ENCODE measurements around the gene SETD5. TPM values are rescaled to one million over a fixed set of nuclear protein-coding genes. Genes with fewer than 3 reads are reported as not detected.

The SETD5 gene
- total and polyA plus RNA-seq, 12 donors, result 10.8 to 64.7 (median 55.6) TPM

DNA sequence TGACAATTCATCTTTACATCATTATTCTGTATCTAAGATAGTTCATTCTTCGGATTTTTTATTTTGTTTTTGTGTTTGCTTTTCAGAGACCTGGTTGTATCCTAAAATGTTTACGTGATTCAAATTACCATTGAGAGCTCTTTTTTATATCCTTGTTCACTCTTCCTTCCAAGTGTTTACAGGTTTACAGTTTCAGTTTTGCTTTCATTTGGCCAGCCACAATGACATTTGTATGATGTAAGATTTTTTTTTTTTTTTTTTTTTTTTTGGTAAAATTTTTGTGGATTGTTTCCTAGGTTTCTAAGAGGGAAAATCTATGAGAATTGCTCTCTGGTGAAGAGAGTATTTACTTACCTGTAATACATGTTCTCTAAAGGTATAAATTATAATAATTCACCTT, 55.0 kb downstream of the SETD5 start:
- TF ChIP-seq, protein P1, sequence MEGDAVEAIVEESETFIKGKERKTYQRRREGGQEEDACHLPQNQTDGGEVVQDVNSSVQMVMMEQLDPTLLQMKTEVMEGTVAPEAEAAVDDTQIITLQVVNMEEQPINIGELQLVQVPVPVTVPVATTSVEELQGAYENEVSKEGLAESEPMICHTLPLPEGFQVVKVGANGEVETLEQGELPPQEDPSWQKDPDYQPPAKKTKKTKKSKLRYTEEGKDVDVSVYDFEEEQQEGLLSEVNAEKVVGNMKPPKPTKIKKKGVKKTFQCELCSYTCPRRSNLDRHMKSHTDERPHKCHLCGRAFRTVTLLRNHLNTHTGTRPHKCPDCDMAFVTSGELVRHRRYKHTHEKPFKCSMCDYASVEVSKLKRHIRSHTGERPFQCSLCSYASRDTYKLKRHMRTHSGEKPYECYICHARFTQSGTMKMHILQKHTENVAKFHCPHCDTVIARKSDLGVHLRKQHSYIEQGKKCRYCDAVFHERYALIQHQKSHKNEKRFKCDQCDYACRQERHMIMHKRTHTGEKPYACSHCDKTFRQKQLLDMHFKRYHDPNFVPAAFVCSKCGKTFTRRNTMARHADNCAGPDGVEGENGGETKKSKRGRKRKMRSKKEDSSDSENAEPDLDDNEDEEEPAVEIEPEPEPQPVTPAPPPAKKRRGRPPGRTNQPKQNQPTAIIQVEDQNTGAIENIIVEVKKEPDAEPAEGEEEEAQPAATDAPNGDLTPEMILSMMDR (IDR thresholded peaks at IDR 0.05), result no peak
- ATAC-seq, result no peak
- Histone ChIP-seq H3K4me1 (peaks cover 0 to 15% (median 0%) of the 10 kb centered on the region in 9 donors), H3K9me3 (no peaks in the 10 kb centered on the region), H3K27me3 (no peaks in the 10 kb centered on the region), H3K4me3 (no peak overlapping the region), H3K36me3 (peaks cover 0 to 100% (median 70%) of the 10 kb centered on the region in 9 donors), H3K27ac (peak overlapping the region in 1 of 10 donors; percentile 27)
- intact Hi-C loops (cut with DNase I), result loop anchor here in 1 of 10 donors (5.0 kb wide), 1 partner anchor 70 kb away; no protein-coding TSS in a partner anchor
- 71 to 89% methylated on average over 2 of the region's 2 CpGs for WGBS, 2 donors
- DNase-seq, result no peak

DNA sequence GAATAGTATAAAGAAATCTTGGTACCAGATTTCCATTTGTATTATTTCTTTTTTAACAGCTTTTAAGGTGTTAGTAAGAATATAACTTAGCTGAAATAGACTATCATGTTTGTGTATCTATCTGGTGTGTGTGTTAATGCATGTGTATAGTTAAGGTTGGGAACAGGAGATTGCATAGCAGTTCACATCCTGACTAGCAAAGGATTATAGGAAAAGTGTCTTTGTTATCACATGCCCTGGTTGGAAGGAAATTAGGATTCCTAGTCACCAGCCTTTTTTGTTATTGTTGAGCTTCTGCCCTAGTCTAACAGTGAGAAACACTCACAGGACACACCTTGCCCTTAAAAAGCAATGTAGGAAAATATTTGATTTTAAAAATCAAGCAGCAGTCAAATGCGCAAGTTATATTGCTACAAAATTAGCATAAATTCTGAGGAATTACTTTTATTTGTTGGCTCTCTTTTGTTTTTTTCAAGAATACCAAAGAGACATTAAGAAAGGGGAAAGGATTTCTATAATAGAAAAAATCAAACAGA, 58.2 kb downstream of the SETD5 start:
- H3K27me3 ChIP-seq, result no peaks in the 10 kb centered on the region
- TF ChIP-seq, protein P1 (IDR thresholded peaks at IDR 0.05), result no peak
- no peak overlapping the region for H3K27ac ChIP-seq
- intact Hi-C loops (cut with DNase I), result no loop called here
- no peak for DNase-seq
- H3K9me3 ChIP-seq, result no peaks in the 10 kb centered on the region
- peaks cover 0 to 15% (median 0%) of the 10 kb centered on the region in 9 donors for H3K4me1 ChIP-seq
- peaks cover 0 to 100% (median 59%) of the 10 kb centered on the region in 9 donors for H3K36me3 ChIP-seq
- no peak for ATAC-seq
- 99 to 100% methylated on average over 1 of the region's 1 CpG for WGBS, 2 donors
- no peak overlapping the region for H3K4me3 ChIP-seq

DNA sequence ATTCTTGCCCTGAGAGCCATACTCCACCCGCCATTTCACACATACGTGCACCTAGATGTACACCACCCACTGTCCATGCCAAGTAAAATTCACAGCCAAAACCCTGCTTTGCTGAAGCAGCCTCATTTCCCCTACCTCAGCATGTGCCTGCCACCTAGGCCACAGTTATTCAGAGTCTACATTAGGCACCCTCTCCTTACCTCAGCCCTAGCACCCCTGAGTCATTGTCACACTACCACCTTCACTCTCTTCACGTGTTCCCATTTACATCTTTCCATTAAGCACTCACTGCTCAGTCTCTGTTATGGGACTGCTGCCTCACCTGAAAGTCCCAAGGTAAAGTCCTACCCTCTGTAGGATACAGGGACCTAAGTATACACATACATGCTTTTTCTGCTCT, 70.0 kb downstream of the SETD5 start:
- peaks cover 0 to 100% (median 82%) of the 10 kb centered on the region in 9 donors for H3K36me3 ChIP-seq
- no peak overlapping the region for H3K27ac ChIP-seq
- no peak overlapping the region for H3K4me3 ChIP-seq
- intact Hi-C loops (cut with DNase I), result no loop called here
- WGBS, 2 donors, result 84 to 91% methylated on average over 3 of the region's 3 CpGs
- TF ChIP-seq, protein P1 (IDR thresholded peaks at IDR 0.05), result no peak
- no peak for ATAC-seq
- H3K4me1 ChIP-seq, result no peaks in the 10 kb centered on the region
- no peaks in the 10 kb centered on the region for H3K27me3 ChIP-seq
- no peaks in the 10 kb centered on the region for H3K9me3 ChIP-seq
- no peak for DNase-seq

DNA sequence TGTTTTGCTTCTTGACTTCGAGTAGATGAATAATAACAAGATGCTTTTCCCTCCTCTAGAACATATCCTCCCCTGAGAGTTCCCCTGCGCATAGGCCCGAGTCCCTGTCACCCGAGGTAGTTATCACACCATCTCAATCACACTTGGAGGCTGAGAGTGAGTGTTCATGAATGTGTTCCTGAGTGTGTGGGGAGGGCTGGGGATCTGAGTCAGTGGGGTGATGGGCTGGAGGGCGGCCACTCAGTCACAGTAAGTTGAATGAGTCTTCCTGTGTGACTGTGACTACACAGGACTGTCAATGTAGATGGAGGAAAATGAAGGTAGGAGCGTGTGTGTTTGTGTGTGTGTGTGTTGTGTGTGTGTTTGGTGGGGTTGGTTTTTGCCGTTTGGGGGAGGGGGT, 71.0 kb downstream of the SETD5 start:
- Histone ChIP-seq H3K4me1 (no peaks in the 10 kb centered on the region), H3K27ac (no peak overlapping the region), H3K36me3 (peaks cover 0 to 100% (median 81%) of the 10 kb centered on the region in 9 donors), H3K4me3 (no peak overlapping the region), H3K27me3 (no peaks in the 10 kb centered on the region), H3K9me3 (no peaks in the 10 kb centered on the region)
- ATAC-seq (no peak), DNase-seq (no peak)
- intact Hi-C loops (cut with DNase I), result no loop called here
- WGBS, 2 donors, result 80 to 84% methylated on average over 7 of the region's 7 CpGs
- TF ChIP-seq, protein P1 (IDR thresholded peaks at IDR 0.05), result no peak
